Measurements from ENCODE around the gene ENDOG. TPM values are rescaled to one million over a fixed set of nuclear protein-coding genes. Genes with fewer than 3 reads are reported as not detected.
A peak's percentile ranks its signal among the peaks of the same experiment; 100 is the strongest.

ENDOG gene
- total RNA-seq, 2 donors from 2014 or later: 22.4 to 24.9 TPM

- intact Hi-C loops (cut with DNase I): loop anchor here (5.0 kb wide), 1 partner anchor 66 kb away; no protein-coding TSS in a partner anchor
- no peak for TF ChIP-seq CTCF (IDR thresholded peaks at IDR 0.05)
- no peak for TF ChIP-seq POLR2A (IDR thresholded peaks at IDR 0.05)
- ATAC-seq (no peak), DNase-seq (no peak)
- Histone ChIP-seq H3K9me3 (no peaks in the 10 kb centered on the region), H3K4me1 (peaks cover 23% of the 10 kb centered on the region), H3K27ac (peak overlapping the region in 3 of 4 donors; percentile 65 to 75 (median 65)), H3K4me3 (no peak overlapping the region), H3K36me3 (replicated peaks in 1 of 2; ENCODE audit: insufficient read depth in 1 of 2, low read depth in 2 of 2) (no peaks in the 10 kb centered on the region), H3K27me3 (no peaks in the 10 kb centered on the region)
- WGBS, 2 donors: 88 to 93% methylated on average over 5 of the region's 5 CpGs
Measured at GRCh38 chr9:128860937-128861336, 42.6 kb downstream of the ENDOG start.

GRCh38 chr9:128861501-128861900 lies 43.2 kb downstream of the ENDOG start:
- ATAC-seq (no peak), DNase-seq (no peak)
- intact Hi-C loops (cut with DNase I): loop anchor here (5.0 kb wide), 1 partner anchor 66 kb away; no protein-coding TSS in a partner anchor
- Histone ChIP-seq H3K27ac (peak overlapping the region; percentile 58 to 75 (median 65)), H3K9me3 (no peaks in the 10 kb centered on the region), H3K4me1 (peaks cover 23% of the 10 kb centered on the region), H3K27me3 (no peaks in the 10 kb centered on the region), H3K36me3 (replicated peaks in 1 of 2; ENCODE audit: insufficient read depth in 1 of 2, low read depth in 2 of 2) (no peaks in the 10 kb centered on the region), H3K4me3 (no peak overlapping the region)
- TF ChIP-seq CTCF (IDR thresholded peaks at IDR 0.05) (no peak), POLR2A (IDR thresholded peaks at IDR 0.05) (no peak)
- 77 to 100% methylated on average over 5 to 6 of the region's 6 CpGs for WGBS, 2 donors

DNA sequence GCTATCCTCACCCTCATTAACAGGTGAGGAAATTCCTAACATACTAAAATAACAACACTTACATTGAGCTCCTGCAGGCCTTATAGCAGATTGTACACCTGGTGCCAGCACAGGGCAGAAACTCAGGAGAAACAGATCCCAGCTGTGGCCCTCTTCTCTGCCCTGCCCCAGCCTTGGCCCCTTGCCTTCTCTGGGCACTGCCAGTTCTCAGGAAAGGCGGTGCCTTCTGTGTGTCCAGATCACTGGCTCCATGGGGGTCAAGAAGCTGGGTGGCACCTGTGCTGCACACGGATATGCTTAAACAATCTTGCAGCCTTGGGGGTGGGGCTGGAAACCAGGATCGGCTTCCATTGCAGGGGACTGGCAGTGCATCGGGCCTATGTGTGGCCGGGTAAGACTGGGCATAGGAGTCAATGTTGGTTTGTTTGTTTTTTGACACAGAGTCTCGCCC lies 44.1 kb downstream of the ENDOG start:
- intact Hi-C loops (cut with DNase I): loop anchor here (5.0 kb wide), 1 partner anchor 65 kb away; no protein-coding TSS in a partner anchor
- WGBS, 2 donors: 10 to 20% methylated on average over 5 to 6 of the region's 6 CpGs
- H3K9me3 ChIP-seq: no peaks in the 10 kb centered on the region
- ATAC-seq (peak; percentile 76), DNase-seq (peak; percentile 70 to 89 (median 83))
- no peak overlapping the region for H3K4me3 ChIP-seq
- TF ChIP-seq POLR2A (IDR thresholded peaks at IDR 0.05): no peak
- no peak for TF ChIP-seq CTCF (IDR thresholded peaks at IDR 0.05)
- no peaks in the 10 kb centered on the region for H3K36me3 ChIP-seq (replicated peaks in 1 of 2; ENCODE audit: insufficient read depth in 1 of 2, low read depth in 2 of 2)
- H3K27me3 ChIP-seq: no peaks in the 10 kb centered on the region
- peaks cover 23% of the 10 kb centered on the region for H3K4me1 ChIP-seq
- H3K27ac ChIP-seq: peak overlapping the region; percentile 58 to 75 (median 65)

- Histone ChIP-seq H3K4me1 (peaks cover 23% of the 10 kb centered on the region), H3K4me3 (no peak overlapping the region), H3K27me3 (no peaks in the 10 kb centered on the region), H3K36me3 (replicated peaks in 1 of 2; ENCODE audit: insufficient read depth in 1 of 2, low read depth in 2 of 2) (no peaks in the 10 kb centered on the region), H3K9me3 (no peaks in the 10 kb centered on the region), H3K27ac (peak overlapping the region in 1 of 4 donors; percentile 65)
- intact Hi-C loops (cut with DNase I): loop anchor here (5.0 kb wide), 1 partner anchor 64 kb away; no protein-coding TSS in a partner anchor
- TF ChIP-seq POLR2A (IDR thresholded peaks at IDR 0.05) (no peak), CTCF (IDR thresholded peaks at IDR 0.05) (peak; percentile 82 to 96 (median 91))
- DNase-seq (peak; percentile 73 to 83 (median 78)), ATAC-seq (peak; percentile 74)
- WGBS, 2 donors: 5 to 29% methylated on average over 5 to 10 of the region's 10 CpGs
Measured at GRCh38 chr9:128863647-128864046, 45.3 kb downstream of the ENDOG start.
